Colonic mucosa (tissue), 4 donors: ENCODE measurements around the gene BCL6. TPM values are rescaled to one million over a fixed set of nuclear protein-coding genes. Genes with fewer than 3 reads are reported as not detected.

Source experiments
- DNase-seq: peaks from one replicate; pipeline ENCODE4 v3.0.0-alpha.2; 2020
- H3K27ac ChIP-seq: fragments of 200-600 bp; one replicate; pipeline ENCODE4 v1.8.0; 2021
- H3K27me3 ChIP-seq: fragments of 200-600 bp; one replicate; pipeline ENCODE4 v1.8.0; 2021
- H3K36me3 ChIP-seq: fragments of 200-600 bp; one replicate; pipeline ENCODE4 v1.8.0; 2021
- H3K4me1 ChIP-seq: fragments of 200-600 bp; one replicate; pipeline ENCODE4 v1.8.0; 2021; ENCODE audit warnings: mild to moderate bottlenecking
- H3K4me3 ChIP-seq: fragments of 200-600 bp; one replicate; pipeline ENCODE4 v1.8.0; 2021
- H3K9ac ChIP-seq, 2 donors: one replicate each; pipeline ENCODE4 v1.7.0; 2013; ENCODE audit warnings: control low read depth in 2 of 2, low read depth in 2 of 2, low read length in 2 of 2
- H3K9me3 ChIP-seq: fragments of 200-600 bp; one replicate; pipeline ENCODE4 v1.8.0; 2021
- intact Hi-C: fragments of 100-400 bp; cut with DNase I; formaldehyde crosslinking; loops from one replicate; pipeline ENCODE4 v1.14.1; 2022
- total RNA-seq, 2 donors: library from RNA; stranded (reverse); fragmentation: NEBNext Ultra II Directional in 1 of 2; extraction: Animal tissue kit (Norgen Biotek cat#: 25700) in 1 of 2; gene quantifications; one replicate each; pipeline ENCODE4 v1.2.1, GENCODE V29; 2021
- TF ChIP-seq, protein P1 (sequence below): fragments of 200-600 bp; IDR thresholded peaks from one replicate; pipeline ENCODE4 v1.8.0; 2022; ENCODE audit warnings: antibody characterized with exemption, mild to moderate bottlenecking
- donor health status: healthy.
- donor health status: DM: no; HTN: no; CAD: no.
- donor health status: DM: no; HTN: no; CAD: no.

Gene BCL6
- total RNA-seq, 2 donors from 2014 or later: 8.8 to 30.2 TPM

DNA sequence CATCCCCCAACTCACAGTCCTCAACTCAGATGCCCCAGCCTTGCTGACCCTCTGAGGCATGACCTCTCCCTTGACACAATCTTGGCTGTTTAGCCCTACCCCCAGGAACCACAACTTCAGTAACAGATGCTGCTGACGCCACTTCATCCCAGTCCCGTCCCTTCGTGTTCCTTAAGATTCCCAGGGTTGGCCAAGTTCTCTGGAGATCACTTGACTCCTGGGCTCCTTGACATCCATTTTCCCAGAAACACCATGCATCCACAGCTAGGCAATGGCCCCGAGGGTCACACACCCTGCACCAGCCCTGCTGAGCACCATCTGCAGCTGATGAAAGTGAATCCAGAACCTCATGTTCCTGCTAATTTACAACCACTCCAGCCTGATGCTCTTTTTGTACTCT lies 49.8 kb downstream of the BCL6 start:
- DNase-seq: no peak
- TF ChIP-seq, protein P1, sequence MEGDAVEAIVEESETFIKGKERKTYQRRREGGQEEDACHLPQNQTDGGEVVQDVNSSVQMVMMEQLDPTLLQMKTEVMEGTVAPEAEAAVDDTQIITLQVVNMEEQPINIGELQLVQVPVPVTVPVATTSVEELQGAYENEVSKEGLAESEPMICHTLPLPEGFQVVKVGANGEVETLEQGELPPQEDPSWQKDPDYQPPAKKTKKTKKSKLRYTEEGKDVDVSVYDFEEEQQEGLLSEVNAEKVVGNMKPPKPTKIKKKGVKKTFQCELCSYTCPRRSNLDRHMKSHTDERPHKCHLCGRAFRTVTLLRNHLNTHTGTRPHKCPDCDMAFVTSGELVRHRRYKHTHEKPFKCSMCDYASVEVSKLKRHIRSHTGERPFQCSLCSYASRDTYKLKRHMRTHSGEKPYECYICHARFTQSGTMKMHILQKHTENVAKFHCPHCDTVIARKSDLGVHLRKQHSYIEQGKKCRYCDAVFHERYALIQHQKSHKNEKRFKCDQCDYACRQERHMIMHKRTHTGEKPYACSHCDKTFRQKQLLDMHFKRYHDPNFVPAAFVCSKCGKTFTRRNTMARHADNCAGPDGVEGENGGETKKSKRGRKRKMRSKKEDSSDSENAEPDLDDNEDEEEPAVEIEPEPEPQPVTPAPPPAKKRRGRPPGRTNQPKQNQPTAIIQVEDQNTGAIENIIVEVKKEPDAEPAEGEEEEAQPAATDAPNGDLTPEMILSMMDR: no peak
- H3K9me3 ChIP-seq: no peaks in the 10 kb centered on the region
- no peaks in the 10 kb centered on the region for H3K36me3 ChIP-seq
- H3K27me3 ChIP-seq: no peaks in the 10 kb centered on the region
- H3K27ac ChIP-seq: no peak overlapping the region
- H3K4me1 ChIP-seq: no peaks in the 10 kb centered on the region
- no peak overlapping the region for H3K9ac ChIP-seq
- no peak overlapping the region for H3K4me3 ChIP-seq
- intact Hi-C loops: no loop called here

- Histone ChIP-seq H3K27me3 (no peaks in the 10 kb centered on the region), H3K36me3 (no peaks in the 10 kb centered on the region), H3K27ac (no peak overlapping the region), H3K4me1 (no peaks in the 10 kb centered on the region), H3K9ac (no peak overlapping the region), H3K4me3 (no peak overlapping the region), H3K9me3 (no peaks in the 10 kb centered on the region)
- no peak for DNase-seq
- intact Hi-C loops: no loop called here
- TF ChIP-seq, protein P1: no peak
Observed at GRCh38 chr3:187694801-187695200, 50.5 kb downstream of the BCL6 start.

DNA sequence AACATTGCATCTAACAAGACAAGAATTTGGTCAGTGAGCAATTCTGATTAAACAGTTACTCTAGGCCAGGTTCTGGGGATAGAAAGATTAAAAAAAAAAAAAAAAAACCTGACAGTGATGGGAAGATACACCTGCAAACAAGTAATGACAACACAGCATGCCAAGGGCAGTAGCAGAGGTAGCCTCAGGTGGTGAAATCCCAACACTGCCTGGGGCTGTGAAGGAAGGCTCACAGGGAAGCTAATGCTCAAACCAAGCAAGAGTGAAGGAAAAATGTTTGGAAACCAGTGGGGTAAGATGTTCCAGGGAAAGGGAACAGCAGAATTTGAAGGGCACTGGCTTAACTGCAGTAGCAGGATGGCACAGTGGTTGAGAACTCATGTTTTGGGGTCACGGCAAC lies 51.8 kb downstream of the BCL6 start:
- H3K4me1 ChIP-seq: no peaks in the 10 kb centered on the region
- TF ChIP-seq, protein P1: no peak
- no peaks in the 10 kb centered on the region for H3K27me3 ChIP-seq
- no peak overlapping the region for H3K4me3 ChIP-seq
- H3K9ac ChIP-seq: no peak overlapping the region
- H3K9me3 ChIP-seq: no peaks in the 10 kb centered on the region
- H3K27ac ChIP-seq: no peak overlapping the region
- H3K36me3 ChIP-seq: no peaks in the 10 kb centered on the region
- intact Hi-C loops: no loop called here
- DNase-seq: no peak

DNA sequence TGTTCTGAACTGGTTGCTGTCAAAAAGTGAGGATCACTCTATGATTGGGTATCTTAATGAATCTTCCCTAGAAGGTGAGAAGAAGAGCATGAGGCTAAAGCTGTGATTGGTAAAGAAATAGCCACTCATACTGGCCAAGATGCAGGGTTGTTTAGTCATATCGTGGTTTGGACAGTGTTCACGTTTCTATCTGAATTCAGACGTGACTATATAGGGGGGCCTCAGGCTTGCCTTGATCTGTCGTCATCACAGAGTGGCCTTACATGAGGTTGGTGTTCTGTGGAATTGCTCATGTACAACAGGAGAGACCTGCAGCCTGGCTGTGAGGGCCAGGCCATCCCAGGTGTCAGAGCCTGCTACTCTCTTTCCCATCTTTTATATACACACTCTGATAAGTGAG lies 55.3 kb downstream of the BCL6 start:
- no peak for DNase-seq
- H3K36me3 ChIP-seq: no peaks in the 10 kb centered on the region
- H3K4me1 ChIP-seq: no peaks in the 10 kb centered on the region
- H3K9me3 ChIP-seq: no peaks in the 10 kb centered on the region
- no peaks in the 10 kb centered on the region for H3K27me3 ChIP-seq
- TF ChIP-seq, protein P1: no peak
- H3K4me3 ChIP-seq: no peak overlapping the region
- no peak overlapping the region for H3K9ac ChIP-seq
- no peak overlapping the region for H3K27ac ChIP-seq
- intact Hi-C loops: no loop called here

GRCh38 chr3:187686621-187687273 lies 58.5 kb downstream of the BCL6 start:
- Histone ChIP-seq H3K27me3 (no peaks in the 10 kb centered on the region), H3K27ac (no peak overlapping the region), H3K9me3 (no peaks in the 10 kb centered on the region), H3K9ac (no peak overlapping the region), H3K4me3 (no peak overlapping the region), H3K36me3 (no peaks in the 10 kb centered on the region), H3K4me1 (no peaks in the 10 kb centered on the region)
- no peak for DNase-seq
- TF ChIP-seq, protein P1: no peak
- intact Hi-C loops: no loop called here
